KMS-11 (cell line): ENCODE measurements around the gene ABHD6.

Experiments used
- H2AFZ ChIP-seq: fragments of 200-600 bp; sonication (generic); 2 replicates; pipeline ENCODE4 v1.6.1; 2016; ENCODE audit warnings: antibody characterized with exemption, mixed run types, low read depth
- H3K27ac ChIP-seq: fragments of 200-600 bp; sonication (generic); 2 replicates; pipeline ENCODE4 v1.6.1; 2016; ENCODE audit warnings: mild to moderate bottlenecking, mixed run types
- H3K27me3 ChIP-seq: fragments of 200-600 bp; sonication (generic); 2 replicates; pipeline ENCODE4 v1.6.1; 2017; ENCODE audit warnings: mild to moderate bottlenecking, low read depth, mixed run types, moderate library complexity; ENCODE audit not compliant: insufficient read depth
- H3K36me3 ChIP-seq: fragments of 200-600 bp; sonication (generic); 2 replicates; pipeline ENCODE4 v1.6.1; 2017; ENCODE audit warnings: mild to moderate bottlenecking, mixed run types; ENCODE audit not compliant: insufficient read depth
- H3K4me1 ChIP-seq: fragments of 200-600 bp; sonication (generic); 2 replicates; pipeline ENCODE4 v1.6.1; 2016; ENCODE audit warnings: mild to moderate bottlenecking, low read depth, mixed run types; ENCODE audit not compliant: poor library complexity, severe bottlenecking
- H3K4me2 ChIP-seq: fragments of 200-600 bp; sonication (generic); 2 replicates; pipeline ENCODE4 v1.7.0; 2016; ENCODE audit warnings: mild to moderate bottlenecking, mixed run types
- H3K4me3 ChIP-seq: fragments of 200-600 bp; sonication (generic); IDR thresholded peaks from 2 replicates; pipeline ENCODE4 v1.6.1; 2017; ENCODE audit warnings: low read depth, low read length, mixed read lengths; ENCODE audit not compliant: insufficient read depth
- H3K79me2 ChIP-seq: fragments of 200-600 bp; sonication (generic); 2 replicates; pipeline ENCODE4 v1.6.1; 2016; ENCODE audit warnings: low read depth, mixed run types; ENCODE audit not compliant: insufficient read depth
- H3K9ac ChIP-seq: fragments of 200-600 bp; sonication (generic); 2 replicates; pipeline ENCODE4 v1.6.1; 2016; ENCODE audit warnings: mild to moderate bottlenecking, mixed run types
- H4K20me1 ChIP-seq: fragments of 200-600 bp; sonication (generic); 2 replicates; pipeline ENCODE4 v1.6.1; 2016; ENCODE audit warnings: mild to moderate bottlenecking, mixed run types; ENCODE audit not compliant: insufficient read depth
- TF ChIP-seq, protein P1 (sequence below): fragments of 200-600 bp; sonication (generic); conservative IDR thresholded peaks from 2 replicates; pipeline ENCODE4 v1.6.1; 2017; ENCODE audit warnings: low read depth, mild to moderate bottlenecking, antibody characterized with exemption, low read length, moderate library complexity, mixed read lengths

ABHD6 gene

DNA sequence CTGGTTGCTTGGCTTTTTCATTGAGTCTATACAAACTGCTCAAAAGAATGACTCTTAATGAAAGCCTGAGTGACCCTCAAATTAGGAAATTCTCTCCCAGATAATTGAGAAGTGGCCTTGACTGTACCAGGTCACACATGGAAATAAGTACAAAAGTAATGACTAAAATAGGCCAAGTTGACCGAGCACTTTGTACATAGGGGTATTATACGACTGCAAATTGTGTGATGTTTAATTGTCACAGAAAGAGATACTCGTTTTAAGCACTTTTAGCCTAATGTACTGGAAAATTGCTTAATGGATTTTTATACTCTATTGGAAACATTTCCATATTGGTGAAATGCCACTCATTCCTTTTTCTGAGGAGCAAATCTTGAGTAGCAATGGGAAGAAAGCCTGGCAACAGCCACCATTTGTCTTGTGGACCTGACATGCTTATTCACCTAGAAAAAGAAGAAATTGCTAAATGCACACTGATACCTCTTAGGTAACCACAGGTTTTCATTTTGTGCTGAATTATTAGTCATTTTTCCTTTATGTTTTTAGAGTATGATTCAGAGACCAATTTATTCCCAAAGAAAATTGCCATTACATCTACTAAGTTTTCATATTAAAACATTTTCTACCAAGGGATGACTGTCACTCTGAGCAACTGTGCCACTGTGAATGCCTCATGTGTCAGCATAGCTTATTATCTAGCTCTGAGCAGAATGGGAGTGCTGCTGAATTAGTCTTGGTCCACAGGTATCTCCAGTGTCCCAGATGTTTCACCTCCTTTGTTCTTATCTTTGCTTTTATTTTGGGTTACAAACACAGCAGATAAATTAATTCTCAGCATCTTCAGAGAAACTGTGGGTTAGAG, 86.2 kb downstream of the ABHD6 start:
- H3K4me2 ChIP-seq: no peak overlapping the region
- H3K4me3 ChIP-seq: no peak overlapping the region
- no peaks in the 10 kb centered on the region for H4K20me1 ChIP-seq
- no peak overlapping the region for H3K9ac ChIP-seq
- H3K79me2 ChIP-seq: no peaks in the 10 kb centered on the region
- H3K4me1 ChIP-seq: peaks cover 11% of the 10 kb centered on the region
- H3K27ac ChIP-seq: no peak overlapping the region
- no peaks in the 10 kb centered on the region for H3K36me3 ChIP-seq
- no peak overlapping the region for H2AFZ ChIP-seq
- H3K27me3 ChIP-seq: no peaks in the 10 kb centered on the region
- TF ChIP-seq, protein P1, sequence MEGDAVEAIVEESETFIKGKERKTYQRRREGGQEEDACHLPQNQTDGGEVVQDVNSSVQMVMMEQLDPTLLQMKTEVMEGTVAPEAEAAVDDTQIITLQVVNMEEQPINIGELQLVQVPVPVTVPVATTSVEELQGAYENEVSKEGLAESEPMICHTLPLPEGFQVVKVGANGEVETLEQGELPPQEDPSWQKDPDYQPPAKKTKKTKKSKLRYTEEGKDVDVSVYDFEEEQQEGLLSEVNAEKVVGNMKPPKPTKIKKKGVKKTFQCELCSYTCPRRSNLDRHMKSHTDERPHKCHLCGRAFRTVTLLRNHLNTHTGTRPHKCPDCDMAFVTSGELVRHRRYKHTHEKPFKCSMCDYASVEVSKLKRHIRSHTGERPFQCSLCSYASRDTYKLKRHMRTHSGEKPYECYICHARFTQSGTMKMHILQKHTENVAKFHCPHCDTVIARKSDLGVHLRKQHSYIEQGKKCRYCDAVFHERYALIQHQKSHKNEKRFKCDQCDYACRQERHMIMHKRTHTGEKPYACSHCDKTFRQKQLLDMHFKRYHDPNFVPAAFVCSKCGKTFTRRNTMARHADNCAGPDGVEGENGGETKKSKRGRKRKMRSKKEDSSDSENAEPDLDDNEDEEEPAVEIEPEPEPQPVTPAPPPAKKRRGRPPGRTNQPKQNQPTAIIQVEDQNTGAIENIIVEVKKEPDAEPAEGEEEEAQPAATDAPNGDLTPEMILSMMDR: no peak

DNA sequence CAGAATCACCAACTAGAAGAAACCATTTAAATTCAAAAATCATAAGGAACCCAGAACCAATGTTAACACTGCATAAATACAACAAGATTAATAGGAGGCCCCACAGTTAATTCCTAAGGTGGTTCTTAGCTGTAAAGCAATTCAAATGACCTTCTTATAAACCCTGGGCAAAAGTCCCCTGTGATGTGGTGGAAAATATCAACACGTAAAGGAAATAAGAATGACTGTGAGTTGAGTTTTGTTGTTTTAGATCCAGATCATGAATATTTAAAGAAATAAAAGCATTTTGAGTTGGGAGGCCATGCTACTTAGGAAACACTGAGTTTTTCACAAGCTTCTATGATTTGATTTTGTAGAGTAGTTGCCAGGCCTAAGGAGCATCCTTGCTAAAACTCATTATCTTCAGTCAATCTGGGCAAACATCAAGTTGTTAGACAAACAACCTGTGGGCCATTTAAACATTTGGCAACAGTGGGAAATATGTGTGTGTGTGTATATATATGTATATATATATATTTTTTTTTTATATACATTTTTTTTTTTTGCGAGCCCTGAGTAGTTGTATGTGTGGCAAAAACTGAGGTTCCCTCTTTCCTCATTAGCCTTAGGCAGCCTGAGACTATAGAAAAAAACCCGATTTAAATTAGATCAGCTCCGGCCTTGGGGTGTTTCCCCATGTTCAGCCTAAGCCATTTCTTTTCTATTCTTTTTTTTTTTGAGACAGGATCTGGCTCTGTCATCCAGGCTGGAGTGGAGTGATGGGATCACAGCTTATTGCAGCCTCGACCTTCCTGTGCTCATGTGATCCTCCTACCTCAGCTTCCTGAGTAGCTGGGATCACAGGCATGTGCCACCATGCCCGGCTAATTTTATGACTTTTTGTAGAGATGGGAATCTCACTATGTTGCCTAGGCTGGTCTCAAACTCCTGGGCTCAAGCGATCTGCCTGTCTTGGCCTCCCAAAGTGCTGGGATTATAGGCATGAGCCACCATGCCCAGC, 87.1 kb downstream of the ABHD6 start:
- no peaks in the 10 kb centered on the region for H3K36me3 ChIP-seq
- TF ChIP-seq, protein P1: no peak
- peaks cover 11% of the 10 kb centered on the region for H3K4me1 ChIP-seq
- H3K27ac ChIP-seq: no peak overlapping the region
- no peak overlapping the region for H3K9ac ChIP-seq
- H2AFZ ChIP-seq: no peak overlapping the region
- no peaks in the 10 kb centered on the region for H3K79me2 ChIP-seq
- no peak overlapping the region for H3K4me3 ChIP-seq
- H3K4me2 ChIP-seq: peak overlapping the region; percentile 39; the same call in 1 of the 2 replicates
- no peaks in the 10 kb centered on the region for H4K20me1 ChIP-seq
- H3K27me3 ChIP-seq: no peaks in the 10 kb centered on the region

DNA sequence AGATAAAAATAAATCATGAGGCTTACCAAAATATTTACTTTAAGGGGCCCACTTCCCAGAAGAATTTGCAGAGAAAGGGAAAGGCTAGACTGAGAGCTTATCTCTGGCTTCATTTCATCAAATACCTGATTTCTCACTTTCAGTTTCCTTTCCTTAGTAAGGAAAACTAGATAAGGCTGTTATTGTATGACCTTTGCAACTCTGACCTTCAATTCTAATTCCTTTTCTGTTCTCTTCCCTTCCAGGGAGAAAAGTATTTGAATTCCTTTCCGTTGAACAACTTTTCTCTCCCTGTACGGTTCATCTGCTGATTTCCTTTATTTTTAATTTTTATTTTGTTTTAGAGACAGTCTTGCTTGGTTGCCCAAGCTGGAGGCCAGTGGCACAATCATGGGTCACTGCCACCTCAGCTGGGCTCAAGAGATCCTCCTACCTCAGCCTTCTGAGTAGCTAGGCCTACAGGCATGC, 88.0 kb downstream of the ABHD6 start:
- Histone ChIP-seq H3K9ac (no peak overlapping the region), H3K27ac (no peak overlapping the region), H2AFZ (no peak overlapping the region), H3K4me2 (peak overlapping the region; percentile 39; the same call in 1 of the 2 replicates), H3K79me2 (no peaks in the 10 kb centered on the region), H4K20me1 (no peaks in the 10 kb centered on the region), H3K4me1 (peaks cover 11% of the 10 kb centered on the region), H3K27me3 (no peaks in the 10 kb centered on the region), H3K4me3 (no peak overlapping the region), H3K36me3 (no peaks in the 10 kb centered on the region)
- TF ChIP-seq, protein P1: no peak

DNA sequence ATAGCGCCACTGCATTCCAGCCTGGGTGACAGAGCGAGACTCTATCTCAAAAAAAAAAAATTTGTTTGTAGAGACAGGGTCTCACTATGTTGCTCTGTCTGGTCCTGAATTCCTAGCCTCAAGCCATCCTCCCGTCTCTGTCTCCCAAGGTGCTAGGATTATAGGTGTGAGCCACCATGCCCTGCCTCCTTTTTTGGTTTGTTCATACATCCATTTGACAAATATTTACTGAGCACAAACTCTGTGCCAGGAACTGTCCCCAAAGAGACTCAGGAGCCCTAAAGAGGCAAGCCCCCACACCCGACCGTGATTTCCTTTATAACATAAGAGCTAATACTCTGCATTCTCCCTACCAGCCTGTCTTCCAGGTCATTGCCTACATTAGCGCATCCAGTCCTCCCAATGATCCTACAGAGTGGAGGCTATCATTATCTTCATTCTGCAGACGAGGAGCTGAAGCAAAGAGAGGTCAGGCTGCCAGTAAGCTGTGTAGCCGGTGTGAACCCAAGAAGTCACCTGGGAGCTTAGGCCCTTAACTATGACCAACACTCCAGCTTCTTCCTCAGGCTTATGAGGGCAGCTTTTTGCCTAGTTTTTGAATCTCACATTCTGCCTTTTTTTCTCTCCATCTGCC, 88.8 kb downstream of the ABHD6 start:
- Histone ChIP-seq H3K27me3 (no peaks in the 10 kb centered on the region), H3K9ac (no peak overlapping the region), H3K4me2 (no peak overlapping the region), H3K79me2 (no peaks in the 10 kb centered on the region), H4K20me1 (no peaks in the 10 kb centered on the region), H3K36me3 (no peaks in the 10 kb centered on the region), H2AFZ (no peak overlapping the region), H3K4me3 (no peak overlapping the region), H3K4me1 (peaks cover 11% of the 10 kb centered on the region), H3K27ac (no peak overlapping the region)
- TF ChIP-seq, protein P1: no peak
